Diencephalon (tissue), 1 donor: Measurements from ENCODE around the gene AMBN. TPM values are rescaled to one million over a fixed set of nuclear protein-coding genes. Genes with fewer than 3 reads are reported as not detected.

Source experiments
- total RNA-seq: library from RNA; depleted of rRNA; stranded (reverse); fragments of >200 nt; gene quantifications from one replicate; pipeline ENCODE4 v1.2.3, GENCODE V29; 2014

Gene AMBN, protein sequence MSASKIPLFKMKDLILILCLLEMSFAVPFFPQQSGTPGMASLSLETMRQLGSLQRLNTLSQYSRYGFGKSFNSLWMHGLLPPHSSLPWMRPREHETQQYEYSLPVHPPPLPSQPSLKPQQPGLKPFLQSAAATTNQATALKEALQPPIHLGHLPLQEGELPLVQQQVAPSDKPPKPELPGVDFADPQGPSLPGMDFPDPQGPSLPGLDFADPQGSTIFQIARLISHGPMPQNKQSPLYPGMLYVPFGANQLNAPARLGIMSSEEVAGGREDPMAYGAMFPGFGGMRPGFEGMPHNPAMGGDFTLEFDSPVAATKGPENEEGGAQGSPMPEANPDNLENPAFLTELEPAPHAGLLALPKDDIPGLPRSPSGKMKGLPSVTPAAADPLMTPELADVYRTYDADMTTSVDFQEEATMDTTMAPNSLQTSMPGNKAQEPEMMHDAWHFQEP
- total RNA-seq = 0.92 TPM

DNA sequence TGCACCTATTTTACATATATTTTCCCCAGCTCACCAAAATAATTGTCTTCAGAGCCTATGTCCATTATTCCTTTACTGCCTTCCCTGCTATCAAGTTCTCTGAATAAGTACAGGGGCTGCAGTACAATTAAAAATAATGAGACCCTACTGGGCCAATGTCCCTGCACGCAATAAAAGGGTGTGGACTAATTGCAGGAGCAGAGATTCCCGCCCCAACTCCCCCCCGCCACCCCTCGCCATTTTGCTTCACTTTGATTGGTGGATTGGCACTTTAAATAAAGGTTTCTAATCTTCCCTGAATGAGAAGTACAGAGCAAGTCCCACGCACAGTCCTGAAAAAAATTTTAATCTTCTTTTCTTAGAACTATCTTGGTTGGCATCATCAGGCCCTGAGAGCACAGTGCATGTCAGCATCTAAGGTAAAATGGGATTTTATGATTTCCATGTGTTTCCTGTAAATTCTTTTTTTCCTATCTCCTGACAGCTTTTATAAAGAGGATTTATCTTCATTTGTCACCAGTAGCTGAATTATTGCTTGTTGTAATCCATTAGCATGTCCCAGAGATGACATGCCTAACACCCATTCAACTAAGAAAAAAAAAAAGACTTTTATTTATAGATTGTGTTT lies at the start of gene AMBN:
AMBN (plus strand) TSS at position 302 of the 628 bp plus-strand sequence; CDS start at position 405, 103 bp downstream.

DNA sequence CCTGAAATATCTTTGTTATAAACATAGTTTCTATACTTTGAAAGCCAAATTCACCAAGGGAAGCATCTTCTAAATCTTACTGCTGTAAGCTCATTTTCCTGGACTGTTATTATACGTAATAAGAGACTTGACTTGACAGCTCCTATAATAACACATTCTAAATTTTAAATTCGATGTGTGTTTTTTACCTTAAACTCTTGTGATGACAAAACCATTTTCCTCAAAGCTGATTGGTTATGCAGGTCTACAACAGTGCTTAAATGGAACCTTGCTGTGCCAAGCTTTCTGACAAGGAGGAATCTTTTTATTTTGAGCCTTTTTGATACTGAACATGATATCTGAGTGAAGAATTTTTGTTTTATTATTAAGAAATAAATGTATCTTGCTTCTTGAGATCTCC lies 36.4 kb downstream of the AMBN start, which contains the start of gene ENAM:
ENAM (plus strand) TSS at position 301 of the 400 bp plus-strand sequence. CDS start 757 bp downstream, outside the sequence.

Other genes with a start within 250 kb of the AMBN start
- gene SMR3A, start 231.5 kb upstream of the AMBN start, total RNA-seq = not detected
- not detected for gene SMR3B, start 209.1 kb upstream of the AMBN start, total RNA-seq
- not detected for gene OPRPN, start 194.3 kb upstream of the AMBN start, total RNA-seq
- not detected for gene MUC7, start 120.1 kb upstream of the AMBN start, total RNA-seq
- gene AMTN, start 73.7 kb upstream of the AMBN start, total RNA-seq = not detected
- not detected for gene ENAM, start 36.5 kb downstream of the AMBN start, total RNA-seq
- not detected for gene JCHAIN, start 74.3 kb downstream of the AMBN start, total RNA-seq
- 18.0 TPM for gene UTP3, start 96.3 kb downstream of the AMBN start, total RNA-seq
- 564 TPM for gene RUFY3, start 129.7 kb downstream of the AMBN start, total RNA-seq
- gene GRSF1, start 247.6 kb downstream of the AMBN start, total RNA-seq = 59.3 TPM